Hepatocyte (in vitro differentiated cells): ENCODE results near the gene S100PBP.

ENCODE experiments used
- CTCF ChIP-seq: fragments of 200-600 bp; sonication (generic); IDR thresholded peaks from 2 replicates; pipeline ENCODE4 v1.5.1; 2016; ENCODE audit warnings: antibody characterized with exemption, mild to moderate bottlenecking; ENCODE audit not compliant: poor library complexity
- EZH2 ChIP-seq: fragments of 200-600 bp; sonication (generic); IDR thresholded peaks from 2 replicates; pipeline ENCODE4 v1.6.1; 2016; ENCODE audit warnings: antibody characterized with exemption, mild to moderate bottlenecking, borderline replicate concordance
- EZH2phosphoT487 ChIP-seq: fragments of 200-600 bp; sonication (generic); IDR thresholded peaks from one replicate; pipeline ENCODE4 v1.6.1; 2018; ENCODE audit warnings: antibody characterized with exemption, mild to moderate bottlenecking, low read depth, moderate library complexity; ENCODE audit not compliant: unreplicated experiment, severe bottlenecking

- no peak for TF ChIP-seq CTCF
- TF ChIP-seq EZH2phosphoT487, result no peak
- no peak for TF ChIP-seq EZH2
Measured at GRCh38 chr1:32900956-32901822, 83.7 kb downstream of the S100PBP start, which contains the start of gene TMEM54.
